ENCODE measurements around the gene KDR. TPM values are rescaled to one million over a fixed set of nuclear protein-coding genes. Genes with fewer than 3 reads are reported as not detected.
A peak's percentile ranks its signal among the peaks of the same experiment; 100 is the strongest.

The KDR gene
- total and polyA plus RNA-seq, 2 experiments from 2014 or later: 0.20 TPM; not detected in 1

GRCh38 chr4:55079451-55080173, 45.8 kb downstream of the KDR start:
- in situ Hi-C loops (cut with MboI): no loop called here
- Histone ChIP-seq H3K27ac (peak overlapping the region; percentile 82), H3K36me3 (ENCODE audit: low read depth) (no peaks in the 10 kb centered on the region), H3K27me3 (replicated peaks; ENCODE audit: insufficient read depth) (no peaks in the 10 kb centered on the region), H3K9ac (peak overlapping the region; percentile 67), H3K9me2 (ENCODE audit: insufficient read depth) (no peaks in the 10 kb centered on the region), H3K4me2 (ENCODE audit: unreplicated experiment) (peak overlapping the region; percentile 94), H3K9me3 (ENCODE audit: low read depth) (no peaks in the 10 kb centered on the region), H4K20me1 (ENCODE audit: insufficient read depth) (no peaks in the 10 kb centered on the region), H3K4me3 (peak overlapping the region; percentile 65), H3F3A (ENCODE audit: insufficient read depth) (peaks cover 33% of the 10 kb centered on the region), H2AFZ (peak overlapping the region; percentile 84), H3K4me1 (ENCODE audit: insufficient read depth) (peaks cover 27% of the 10 kb centered on the region), H3K79me2 (ENCODE audit: insufficient read depth) (no peaks in the 10 kb centered on the region)
- 2 to 3% methylated on average over 14 of the region's 14 CpGs for WGBS, 2 experiments (ENCODE audit: low coverage in 1 of 2, low lambda C conversion rate in 2 of 2, missing lambda C conversion rate in 2 of 2)
- DNase-seq: peak; percentile 78
- TF ChIP-seq EZH2phosphoT487 (IDR thresholded peaks at IDR 0.05; ENCODE audit: insufficient read depth, low read depth) (no peak), EZH2 (IDR thresholded peaks at IDR 0.05; ENCODE audit: insufficient read depth, poor library complexity, severe bottlenecking) (no peak)

GRCh38 chr4:55078987-55079386, 46.4 kb downstream of the KDR start:
- 0 to 3% methylated on average over 8 of the region's 8 CpGs for WGBS, 2 experiments (ENCODE audit: low coverage in 1 of 2, low lambda C conversion rate in 2 of 2, missing lambda C conversion rate in 2 of 2)

GRCh38 chr4:55077577-55077976, 47.8 kb downstream of the KDR start:
- Histone ChIP-seq H3K4me1 (ENCODE audit: insufficient read depth) (peaks cover 27% of the 10 kb centered on the region), H3K27ac (no peak overlapping the region), H3K9me3 (ENCODE audit: low read depth) (no peaks in the 10 kb centered on the region), H3K36me3 (ENCODE audit: low read depth) (no peaks in the 10 kb centered on the region), H3K4me3 (no peak overlapping the region), H3K9me2 (ENCODE audit: insufficient read depth) (no peaks in the 10 kb centered on the region), H2AFZ (no peak overlapping the region), H3K27me3 (replicated peaks; ENCODE audit: insufficient read depth) (no peaks in the 10 kb centered on the region), H3F3A (ENCODE audit: insufficient read depth) (peaks cover 33% of the 10 kb centered on the region), H3K4me2 (ENCODE audit: unreplicated experiment) (no peak overlapping the region), H3K79me2 (ENCODE audit: insufficient read depth) (no peaks in the 10 kb centered on the region), H3K9ac (no peak overlapping the region), H4K20me1 (ENCODE audit: insufficient read depth) (no peaks in the 10 kb centered on the region)
- DNase-seq: no peak
- in situ Hi-C loops (cut with MboI): no loop called here
- TF ChIP-seq EZH2 (IDR thresholded peaks at IDR 0.05; ENCODE audit: insufficient read depth, poor library complexity, severe bottlenecking) (no peak), EZH2phosphoT487 (IDR thresholded peaks at IDR 0.05; ENCODE audit: insufficient read depth, low read depth) (no peak)
- 83 to 94% methylated on average over 1 to 2 of the region's 2 CpGs for WGBS, 2 experiments (ENCODE audit: low coverage in 1 of 2, low lambda C conversion rate in 2 of 2, missing lambda C conversion rate in 2 of 2)

More at GRCh38 chr4:55078987-55079386, 46.4 kb downstream of the KDR start:
- Histone ChIP-seq H3F3A (ENCODE audit: insufficient read depth) (peaks cover 33% of the 10 kb centered on the region), H3K9me3 (ENCODE audit: low read depth) (no peaks in the 10 kb centered on the region), H2AFZ (peak overlapping the region; percentile 84), H3K27me3 (replicated peaks; ENCODE audit: insufficient read depth) (no peaks in the 10 kb centered on the region), H3K9me2 (ENCODE audit: insufficient read depth) (no peaks in the 10 kb centered on the region), H4K20me1 (ENCODE audit: insufficient read depth) (no peaks in the 10 kb centered on the region), H3K27ac (peak overlapping the region; percentile 82), H3K36me3 (ENCODE audit: low read depth) (no peaks in the 10 kb centered on the region), H3K4me2 (ENCODE audit: unreplicated experiment) (peak overlapping the region; percentile 94), H3K4me3 (peak overlapping the region; percentile 65), H3K4me1 (ENCODE audit: insufficient read depth) (peaks cover 27% of the 10 kb centered on the region), H3K79me2 (ENCODE audit: insufficient read depth) (no peaks in the 10 kb centered on the region), H3K9ac (peak overlapping the region; percentile 67)
- TF ChIP-seq EZH2phosphoT487 (IDR thresholded peaks at IDR 0.05; ENCODE audit: insufficient read depth, low read depth): no peak
- TF ChIP-seq EZH2 (IDR thresholded peaks at IDR 0.05; ENCODE audit: insufficient read depth, poor library complexity, severe bottlenecking): no peak
- in situ Hi-C loops (cut with MboI): no loop called here
- peak; percentile 93 for DNase-seq

DNA sequence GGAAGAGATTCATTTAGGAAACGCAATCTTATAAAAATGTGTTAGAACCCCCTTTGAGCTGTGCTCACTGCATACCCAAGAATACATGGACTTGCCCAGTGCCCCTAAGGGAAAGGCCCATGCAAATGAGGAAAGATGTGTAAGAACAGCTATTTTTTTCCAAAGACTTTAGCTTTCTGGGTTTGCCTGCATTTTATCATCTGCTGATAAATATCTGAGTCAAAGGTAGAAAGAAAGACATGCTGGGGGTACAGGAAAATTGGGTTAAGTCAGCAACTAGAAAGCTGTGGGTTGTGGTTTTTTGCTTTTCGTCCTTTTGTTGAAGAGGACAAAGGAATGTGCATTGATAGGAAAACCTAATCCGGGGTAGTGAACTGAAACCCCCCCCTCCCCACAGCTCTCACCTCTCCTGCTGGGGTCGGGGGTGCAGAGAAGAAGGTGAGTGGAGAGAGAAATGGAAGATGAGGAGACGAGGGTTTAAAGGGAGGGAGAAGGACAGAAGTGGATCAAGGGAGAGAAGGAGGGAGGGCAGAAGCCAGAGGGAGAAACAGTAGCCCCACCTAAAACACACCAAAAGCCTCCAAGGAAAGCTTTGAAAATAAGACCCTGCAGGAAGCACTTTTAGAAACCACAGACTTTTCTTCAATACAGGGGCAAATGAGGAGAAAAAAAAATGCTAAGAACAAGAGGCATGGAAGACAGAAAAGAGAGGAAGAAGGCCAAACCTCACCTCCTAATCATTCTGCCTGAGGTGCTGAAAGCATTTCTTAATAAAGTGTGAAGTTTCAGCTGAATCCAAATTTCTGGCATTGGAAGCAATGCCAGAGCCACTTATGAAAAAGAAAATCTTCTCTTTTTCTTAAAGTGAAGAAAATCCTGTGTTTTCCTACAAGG, 49.3 kb downstream of the KDR start:
- H3K36me3 ChIP-seq (ENCODE audit: low read depth): no peaks in the 10 kb centered on the region
- TF ChIP-seq EZH2phosphoT487 (IDR thresholded peaks at IDR 0.05; ENCODE audit: insufficient read depth, low read depth) (no peak), EZH2 (IDR thresholded peaks at IDR 0.05; ENCODE audit: insufficient read depth, poor library complexity, severe bottlenecking) (no peak)
- WGBS, 2 experiments (ENCODE audit: low coverage in 1 of 2, low lambda C conversion rate in 2 of 2, missing lambda C conversion rate in 2 of 2): 74 to 83% methylated on average over 5 of the region's 5 CpGs
- no peaks in the 10 kb centered on the region for H3K9me3 ChIP-seq (ENCODE audit: low read depth)
- no peaks in the 10 kb centered on the region for H3K79me2 ChIP-seq (ENCODE audit: insufficient read depth)
- no peak overlapping the region for H3K4me2 ChIP-seq (ENCODE audit: unreplicated experiment)
- H4K20me1 ChIP-seq (ENCODE audit: insufficient read depth): no peaks in the 10 kb centered on the region
- H3K4me3 ChIP-seq: no peak overlapping the region
- in situ Hi-C loops (cut with MboI): no loop called here
- DNase-seq: no peak
- peaks cover 26% of the 10 kb centered on the region for H3K4me1 ChIP-seq (ENCODE audit: insufficient read depth)
- H3K9me2 ChIP-seq (ENCODE audit: insufficient read depth): no peaks in the 10 kb centered on the region
- peaks cover 29% of the 10 kb centered on the region for H3F3A ChIP-seq (ENCODE audit: insufficient read depth)
- H2AFZ ChIP-seq: no peak overlapping the region
- H3K9ac ChIP-seq: no peak overlapping the region
- no peaks in the 10 kb centered on the region for H3K27me3 ChIP-seq (replicated peaks; ENCODE audit: insufficient read depth)
- no peak overlapping the region for H3K27ac ChIP-seq
